Spleen (tissue), 7 donors: Measurements from ENCODE around the gene MYL9.
A peak's percentile ranks its signal among the peaks of the same experiment; 100 is the strongest.

ENCODE experiments used
- POLR2A ChIP-seq, 3 donors: fragments of 450-650 bp; IDR thresholded peaks; one replicate each; pipeline ENCODE4 v1.5.1; 2017; ENCODE audit warnings: antibody characterized with exemption in 3 of 3, mild to moderate bottlenecking in 1 of 3
- POLR2AphosphoS5 ChIP-seq, 3 donors: sonication (generic); formaldehyde crosslinking; IDR thresholded peaks; one replicate each; pipeline ENCODE4 v1.5.1; 2017; ENCODE audit warnings: antibody characterized with exemption in 3 of 3
- TF ChIP-seq, protein P1 (sequence below), 11 experiments: fragments of 200-600 bp in 7 of 11; fragments of 450-650 bp in 4 of 11; sonication (generic) in 4 of 11; IDR thresholded peaks in 8 of 11; conservative IDR thresholded peaks in 3 of 11; 1 replicate in 7 of 11; 2 replicates in 4 of 11; pipeline versions ENCODE4 v1.4.0 to v1.8.0; 2016 to 2021; ENCODE audit warnings: antibody characterized with exemption in 11 of 11, inconsistent platforms in 4 of 11, mild to moderate bottlenecking in 1 of 11
- donor health status: DM: no; HTN: no; CAD: no; lungs with moderate emphysema.
- donor health status: DM: no; HTN: no; CAD: no.
- donor health status: DM: no; HTN: no; CAD: no.

DNA sequence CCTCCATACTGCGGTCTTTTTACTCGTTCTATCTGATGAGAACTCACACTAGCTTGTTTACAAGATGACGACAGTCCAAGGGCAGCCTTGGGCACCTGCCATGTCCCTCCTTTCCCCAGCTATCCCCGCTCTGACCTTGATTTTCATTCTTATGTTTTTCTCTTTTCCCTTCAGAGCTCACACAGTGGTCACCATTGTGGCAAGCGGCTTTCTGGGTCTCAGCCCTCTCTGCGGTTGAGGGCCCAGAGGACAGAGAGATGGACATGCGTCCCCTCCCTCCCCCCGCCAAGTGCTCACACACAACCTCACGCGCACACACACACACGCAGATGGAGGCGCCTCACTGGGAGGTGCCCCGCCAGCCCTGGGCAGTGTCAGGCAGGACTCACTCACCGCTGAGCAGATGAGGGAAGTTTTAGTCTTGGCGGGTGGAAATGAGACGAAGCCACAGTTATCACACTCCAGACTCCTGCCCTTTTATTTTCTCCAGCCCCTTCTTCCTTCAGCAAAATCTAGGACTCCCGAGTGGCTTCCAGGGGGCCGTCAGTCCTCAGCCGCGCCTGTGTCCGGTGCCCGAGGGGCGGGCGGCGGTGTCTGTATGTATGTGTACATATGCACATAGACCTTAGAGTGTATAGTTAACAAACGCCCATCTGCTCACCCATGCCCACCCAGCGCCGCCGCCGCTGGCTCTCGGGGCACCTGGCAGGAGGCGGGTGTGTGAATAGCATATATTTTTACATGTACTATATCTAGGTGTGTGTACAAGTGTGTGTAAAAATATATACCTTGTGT lies 13.8 kb upstream of the MYL9 start:
- TF ChIP-seq, protein P1, sequence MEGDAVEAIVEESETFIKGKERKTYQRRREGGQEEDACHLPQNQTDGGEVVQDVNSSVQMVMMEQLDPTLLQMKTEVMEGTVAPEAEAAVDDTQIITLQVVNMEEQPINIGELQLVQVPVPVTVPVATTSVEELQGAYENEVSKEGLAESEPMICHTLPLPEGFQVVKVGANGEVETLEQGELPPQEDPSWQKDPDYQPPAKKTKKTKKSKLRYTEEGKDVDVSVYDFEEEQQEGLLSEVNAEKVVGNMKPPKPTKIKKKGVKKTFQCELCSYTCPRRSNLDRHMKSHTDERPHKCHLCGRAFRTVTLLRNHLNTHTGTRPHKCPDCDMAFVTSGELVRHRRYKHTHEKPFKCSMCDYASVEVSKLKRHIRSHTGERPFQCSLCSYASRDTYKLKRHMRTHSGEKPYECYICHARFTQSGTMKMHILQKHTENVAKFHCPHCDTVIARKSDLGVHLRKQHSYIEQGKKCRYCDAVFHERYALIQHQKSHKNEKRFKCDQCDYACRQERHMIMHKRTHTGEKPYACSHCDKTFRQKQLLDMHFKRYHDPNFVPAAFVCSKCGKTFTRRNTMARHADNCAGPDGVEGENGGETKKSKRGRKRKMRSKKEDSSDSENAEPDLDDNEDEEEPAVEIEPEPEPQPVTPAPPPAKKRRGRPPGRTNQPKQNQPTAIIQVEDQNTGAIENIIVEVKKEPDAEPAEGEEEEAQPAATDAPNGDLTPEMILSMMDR (IDR thresholded peaks at IDR 0.05 in 8 of 11, conservative IDR thresholded peaks at IDR 0.05 in 3 of 11), result no peak
- TF ChIP-seq POLR2AphosphoS5 (IDR thresholded peaks at IDR 0.05), result peak in 2 of 3 donors; percentile 22 to 49
- TF ChIP-seq POLR2A (IDR thresholded peaks at IDR 0.05), result no peak
